Mesendoderm (in vitro differentiated cells): ENCODE data around the gene NRG3.

Experiments
- DNase-seq: peaks from one replicate; pipeline ENCODE4 v3.0.0; 2013
- H2AK5ac ChIP-seq: 2 replicates; pipeline ENCODE4 v1.6.1; 2013; ENCODE audit warnings: low read length, inconsistent platforms
- H2BK120ac ChIP-seq: 2 replicates; pipeline ENCODE4 v1.6.1; 2013; ENCODE audit warnings: low read depth, mild to moderate bottlenecking, low read length, moderate library complexity, mixed read lengths
- H2BK15ac ChIP-seq: replicated peaks from 2 replicates; pipeline ENCODE4 v1.6.1; 2013; ENCODE audit warnings: low read depth, mild to moderate bottlenecking, moderate library complexity
- H2BK5ac ChIP-seq: 2 replicates; pipeline ENCODE4 v1.6.1; 2013; ENCODE audit warnings: low read length, inconsistent platforms
- H3K18ac ChIP-seq: 2 replicates; pipeline ENCODE4 v1.6.1; 2013; ENCODE audit warnings: mild to moderate bottlenecking, low read length, mixed read lengths
- H3K23ac ChIP-seq: one replicate; pipeline ENCODE4 v1.6.1; 2013; ENCODE audit warnings: low read length
- H3K27ac ChIP-seq: 2 replicates; pipeline ENCODE4 v1.5.1; 2013; ENCODE audit warnings: low read depth, mild to moderate bottlenecking, inconsistent platforms, low read length, moderate library complexity
- H3K27me3 ChIP-seq: 2 replicates; pipeline ENCODE4 v1.6.1; 2013; ENCODE audit warnings: low read length, control low read depth, mild to moderate bottlenecking, inconsistent platforms; ENCODE audit not compliant: insufficient read depth, poor library complexity
- H3K36me3 ChIP-seq: 2 replicates; pipeline ENCODE4 v1.6.1; 2013; ENCODE audit warnings: low read length, inconsistent platforms; ENCODE audit not compliant: control insufficient read depth, insufficient read depth
- H3K4ac ChIP-seq: one replicate; pipeline ENCODE4 v1.6.1; 2013; ENCODE audit warnings: low read depth, mild to moderate bottlenecking, low read length, moderate library complexity
- H3K4me1 ChIP-seq: 2 replicates; pipeline ENCODE4 v1.6.1; 2013; ENCODE audit warnings: low read depth, low read length, inconsistent platforms; ENCODE audit not compliant: control insufficient read depth
- H3K4me2 ChIP-seq: 2 replicates; pipeline ENCODE4 v1.6.1; 2013; ENCODE audit warnings: low read length
- H3K4me3 ChIP-seq: 2 replicates; pipeline ENCODE4 v1.5.1; 2013; ENCODE audit warnings: mild to moderate bottlenecking, low read length
- H3K56ac ChIP-seq: one replicate; pipeline ENCODE4 v1.6.1; 2013; ENCODE audit warnings: low read length
- H3K79me1 ChIP-seq: 2 replicates; pipeline ENCODE4 v1.6.1; 2013; ENCODE audit warnings: low read length, inconsistent platforms
- H3K79me2 ChIP-seq: 2 replicates; pipeline ENCODE4 v1.6.1; 2013; ENCODE audit warnings: mild to moderate bottlenecking, low read length; ENCODE audit not compliant: control insufficient read depth, insufficient read depth
- H3K9ac ChIP-seq: 2 replicates; pipeline ENCODE4 v1.6.1; 2013; ENCODE audit warnings: low read length, inconsistent platforms
- H4K5ac ChIP-seq: one replicate; pipeline ENCODE4 v1.6.1; 2013; ENCODE audit warnings: low read length
- H4K8ac ChIP-seq: one replicate; pipeline ENCODE4 v1.6.1; 2013; ENCODE audit warnings: low read depth, mild to moderate bottlenecking, control low read depth, low read length, moderate library complexity
- WGBS: extraction: QIAGEN DNeasy Blood & Tissue Kit; methylation state at CpG from one replicate; pipeline ENCODE4 v1.1.7; 2013; ENCODE audit warnings: low lambda C conversion rate, missing lambda C conversion rate; ENCODE audit not compliant: insufficient coverage; ENCODE audit errors: extremely low coverage; 5-methylcytosine and 5-hydroxymethylcytosine counted together

Gene NRG3

GRCh38 chr10:82206831-82207230 is 331.8 kb downstream of the NRG3 start:
- Histone ChIP-seq H4K8ac (no peak overlapping the region), H2AK5ac (no peak overlapping the region), H2BK15ac (no peak overlapping the region), H2BK5ac (no peak overlapping the region), H3K79me1 (no peaks in the 10 kb centered on the region), H3K23ac (no peak overlapping the region), H3K27ac (no peak overlapping the region), H3K27me3 (no peaks in the 10 kb centered on the region), H3K56ac (no peak overlapping the region), H3K9ac (no peak overlapping the region), H4K5ac (no peak overlapping the region), H3K18ac (no peak overlapping the region), H3K79me2 (no peaks in the 10 kb centered on the region), H3K4me3 (no peak overlapping the region), H3K36me3 (no peaks in the 10 kb centered on the region), H3K4ac (no peak overlapping the region), H3K4me2 (no peak overlapping the region), H3K4me1 (no peaks in the 10 kb centered on the region), H2BK120ac (no peak overlapping the region)
- DNase-seq: no peak
- no CpG with 5 or more reads among the region's 2 CpGs for WGBS

- Histone ChIP-seq H3K79me1 (no peaks in the 10 kb centered on the region), H2BK5ac (no peak overlapping the region), H3K27ac (no peak overlapping the region), H3K4me1 (no peaks in the 10 kb centered on the region), H2BK15ac (no peak overlapping the region), H3K36me3 (no peaks in the 10 kb centered on the region), H3K23ac (no peak overlapping the region), H2AK5ac (no peak overlapping the region), H4K8ac (no peak overlapping the region), H3K9ac (no peak overlapping the region), H4K5ac (no peak overlapping the region), H3K4ac (no peak overlapping the region), H3K79me2 (no peaks in the 10 kb centered on the region), H2BK120ac (no peak overlapping the region), H3K4me3 (no peak overlapping the region), H3K18ac (no peak overlapping the region), H3K4me2 (no peak overlapping the region), H3K56ac (no peak overlapping the region), H3K27me3 (no peaks in the 10 kb centered on the region)
- WGBS: no CpG with 5 or more reads among the region's 2 CpGs
- DNase-seq: no peak
Measured at GRCh38 chr10:82208726-82209125, 333.7 kb downstream of the NRG3 start.

GRCh38 chr10:82210331-82210730 is 335.3 kb downstream of the NRG3 start:
- Histone ChIP-seq H3K79me2 (no peaks in the 10 kb centered on the region), H3K27me3 (no peaks in the 10 kb centered on the region), H3K4ac (no peak overlapping the region), H3K79me1 (no peaks in the 10 kb centered on the region), H3K9ac (no peak overlapping the region), H3K23ac (no peak overlapping the region), H2BK120ac (no peak overlapping the region), H3K4me3 (no peak overlapping the region), H3K18ac (no peak overlapping the region), H2BK5ac (no peak overlapping the region), H3K4me2 (no peak overlapping the region), H4K8ac (no peak overlapping the region), H3K36me3 (no peaks in the 10 kb centered on the region), H4K5ac (no peak overlapping the region), H3K27ac (no peak overlapping the region), H2AK5ac (no peak overlapping the region), H3K4me1 (no peaks in the 10 kb centered on the region), H3K56ac (no peak overlapping the region), H2BK15ac (no peak overlapping the region)
- no peak for DNase-seq
- WGBS: no CpG with 5 or more reads among the region's 2 CpGs

- Histone ChIP-seq H3K27ac (no peak overlapping the region), H2BK15ac (no peak overlapping the region)
- no CpG with 5 or more reads among the region's 3 CpGs for WGBS
Measured at GRCh38 chr10:82211346-82211745, 336.4 kb downstream of the NRG3 start.

GRCh38 chr10:82212753-82213152 is 337.8 kb downstream of the NRG3 start:
- Histone ChIP-seq H3K4me1 (no peaks in the 10 kb centered on the region), H3K18ac (no peak overlapping the region), H4K8ac (no peak overlapping the region), H2BK5ac (no peak overlapping the region), H3K23ac (no peak overlapping the region), H2BK120ac (no peak overlapping the region), H3K27ac (no peak overlapping the region), H2BK15ac (no peak overlapping the region), H3K79me1 (no peaks in the 10 kb centered on the region), H3K56ac (no peak overlapping the region), H4K5ac (no peak overlapping the region), H3K4me3 (no peak overlapping the region), H3K4ac (no peak overlapping the region), H2AK5ac (no peak overlapping the region), H3K79me2 (no peaks in the 10 kb centered on the region), H3K9ac (no peak overlapping the region), H3K4me2 (no peak overlapping the region), H3K36me3 (no peaks in the 10 kb centered on the region), H3K27me3 (no peaks in the 10 kb centered on the region)
- no peak for DNase-seq
- no CpG with 5 or more reads among the region's 2 CpGs for WGBS

More at GRCh38 chr10:82211346-82211745, 336.4 kb downstream of the NRG3 start:
- Histone ChIP-seq H4K5ac (no peak overlapping the region), H4K8ac (no peak overlapping the region), H3K79me1 (no peaks in the 10 kb centered on the region), H3K36me3 (no peaks in the 10 kb centered on the region), H3K4me1 (no peaks in the 10 kb centered on the region), H3K4ac (no peak overlapping the region), H3K23ac (no peak overlapping the region), H3K27me3 (no peaks in the 10 kb centered on the region), H2AK5ac (no peak overlapping the region), H3K4me2 (no peak overlapping the region), H2BK120ac (no peak overlapping the region), H3K4me3 (no peak overlapping the region), H3K18ac (no peak overlapping the region), H3K56ac (no peak overlapping the region), H3K9ac (no peak overlapping the region), H3K79me2 (no peaks in the 10 kb centered on the region), H2BK5ac (no peak overlapping the region)
- DNase-seq: no peak

GRCh38 chr10:82213784-82214183 is 338.8 kb downstream of the NRG3 start:
- no peak overlapping the region for H3K4me3 ChIP-seq
- no peak overlapping the region for H2AK5ac ChIP-seq

More at GRCh38 chr10:82213784-82214183, 338.8 kb downstream of the NRG3 start:
- no peaks in the 10 kb centered on the region for H3K27me3 ChIP-seq
- no peak overlapping the region for H4K8ac ChIP-seq
- no peaks in the 10 kb centered on the region for H3K79me1 ChIP-seq
- H3K56ac ChIP-seq: no peak overlapping the region
- DNase-seq: no peak
- no peak overlapping the region for H2BK15ac ChIP-seq
- H3K27ac ChIP-seq: no peak overlapping the region
- no peak overlapping the region for H2BK5ac ChIP-seq
- no peaks in the 10 kb centered on the region for H3K36me3 ChIP-seq
- no peak overlapping the region for H3K4me2 ChIP-seq
- H3K4ac ChIP-seq: no peak overlapping the region
- no peak overlapping the region for H3K18ac ChIP-seq
- no peak overlapping the region for H3K23ac ChIP-seq
- H3K9ac ChIP-seq: no peak overlapping the region
- no CpG with 5 or more reads among the region's 5 CpGs for WGBS
- H4K5ac ChIP-seq: no peak overlapping the region
- no peak overlapping the region for H2BK120ac ChIP-seq
- H3K4me1 ChIP-seq: no peaks in the 10 kb centered on the region
- H3K79me2 ChIP-seq: no peaks in the 10 kb centered on the region
